Epithelial cell of esophagus (primary cell): Measurements from ENCODE around the gene STUM.
"Not testable (repeated sequence)": the region's sequence is repeated elsewhere in the genome, so short reads cannot be mapped to it uniquely, and the experiment has no call there.

ENCODE experiments used
- DNase-seq: peaks from one replicate; pipeline ENCODE4 v3.0.0; 2010; ENCODE audit warnings: low read depth
- H3K4me3 ChIP-seq: 2 replicates; pipeline ENCODE4 v1.5.1; 2011; ENCODE audit warnings: mild to moderate bottlenecking, low read length, control low read depth
- TF ChIP-seq, protein P1 (sequence below): IDR thresholded peaks from 2 replicates; pipeline ENCODE4 v1.5.1; 2011; ENCODE audit warnings: low read depth, mild to moderate bottlenecking, low read length, control low read depth, inconsistent platforms; ENCODE audit not compliant: insufficient read depth; ENCODE audit errors: missing control alignments

STUM gene

DNA sequence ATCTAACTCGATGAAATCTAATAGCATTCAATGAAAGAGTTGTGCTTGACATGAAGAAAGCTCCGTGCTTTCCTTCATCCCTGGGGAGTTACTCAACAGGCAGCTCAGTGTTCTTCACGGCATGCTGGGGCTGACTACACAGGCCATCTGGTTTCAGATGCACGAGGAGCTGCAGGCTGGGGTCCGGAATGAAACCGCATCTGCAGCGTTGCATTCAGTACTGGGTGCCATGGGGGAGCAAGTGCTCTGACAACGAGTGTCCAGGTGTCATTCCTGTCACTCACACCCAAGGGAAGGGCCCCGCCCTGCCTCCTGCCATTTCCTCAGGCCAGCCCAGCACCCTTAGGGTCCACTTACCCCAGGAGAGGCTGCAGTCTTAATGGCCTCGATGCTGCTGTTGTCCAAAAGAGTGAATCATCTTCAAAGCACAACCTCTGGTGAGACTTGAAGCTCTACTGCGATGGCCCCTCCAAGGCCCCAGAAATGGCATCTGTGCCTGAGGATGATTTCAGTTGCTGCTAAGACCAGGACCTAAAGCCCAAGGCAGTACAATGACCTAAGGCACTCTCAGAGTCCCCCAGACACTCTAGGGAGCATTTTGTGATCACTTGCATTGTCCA, 61.4 kb downstream of the STUM start:
- no peak overlapping the region for H3K4me3 ChIP-seq
- TF ChIP-seq, protein P1, sequence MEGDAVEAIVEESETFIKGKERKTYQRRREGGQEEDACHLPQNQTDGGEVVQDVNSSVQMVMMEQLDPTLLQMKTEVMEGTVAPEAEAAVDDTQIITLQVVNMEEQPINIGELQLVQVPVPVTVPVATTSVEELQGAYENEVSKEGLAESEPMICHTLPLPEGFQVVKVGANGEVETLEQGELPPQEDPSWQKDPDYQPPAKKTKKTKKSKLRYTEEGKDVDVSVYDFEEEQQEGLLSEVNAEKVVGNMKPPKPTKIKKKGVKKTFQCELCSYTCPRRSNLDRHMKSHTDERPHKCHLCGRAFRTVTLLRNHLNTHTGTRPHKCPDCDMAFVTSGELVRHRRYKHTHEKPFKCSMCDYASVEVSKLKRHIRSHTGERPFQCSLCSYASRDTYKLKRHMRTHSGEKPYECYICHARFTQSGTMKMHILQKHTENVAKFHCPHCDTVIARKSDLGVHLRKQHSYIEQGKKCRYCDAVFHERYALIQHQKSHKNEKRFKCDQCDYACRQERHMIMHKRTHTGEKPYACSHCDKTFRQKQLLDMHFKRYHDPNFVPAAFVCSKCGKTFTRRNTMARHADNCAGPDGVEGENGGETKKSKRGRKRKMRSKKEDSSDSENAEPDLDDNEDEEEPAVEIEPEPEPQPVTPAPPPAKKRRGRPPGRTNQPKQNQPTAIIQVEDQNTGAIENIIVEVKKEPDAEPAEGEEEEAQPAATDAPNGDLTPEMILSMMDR, result no peak
- no peak for DNase-seq

DNA sequence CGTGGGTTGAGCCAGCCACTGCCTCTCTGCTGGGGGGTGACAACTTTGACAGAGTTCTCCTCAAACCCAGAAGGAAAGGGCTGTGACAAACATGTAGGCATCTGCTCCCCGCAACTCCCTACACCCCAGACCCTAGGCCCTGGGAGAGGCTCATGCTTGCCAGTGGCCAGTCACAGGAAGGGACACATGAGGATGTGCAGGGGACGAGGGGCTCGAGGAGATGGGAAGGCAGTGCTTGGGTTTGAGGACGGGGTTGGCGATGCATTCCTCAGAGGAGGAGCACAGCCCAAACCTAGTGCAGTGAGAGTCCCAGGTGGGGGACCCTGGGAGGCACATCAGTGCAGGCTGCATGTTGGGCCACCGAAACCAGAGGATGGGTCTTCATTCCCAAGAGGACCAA, 62.1 kb downstream of the STUM start:
- TF ChIP-seq, protein P1, result no peak
- DNase-seq, result no peak
- H3K4me3 ChIP-seq, result no peak overlapping the region

DNA sequence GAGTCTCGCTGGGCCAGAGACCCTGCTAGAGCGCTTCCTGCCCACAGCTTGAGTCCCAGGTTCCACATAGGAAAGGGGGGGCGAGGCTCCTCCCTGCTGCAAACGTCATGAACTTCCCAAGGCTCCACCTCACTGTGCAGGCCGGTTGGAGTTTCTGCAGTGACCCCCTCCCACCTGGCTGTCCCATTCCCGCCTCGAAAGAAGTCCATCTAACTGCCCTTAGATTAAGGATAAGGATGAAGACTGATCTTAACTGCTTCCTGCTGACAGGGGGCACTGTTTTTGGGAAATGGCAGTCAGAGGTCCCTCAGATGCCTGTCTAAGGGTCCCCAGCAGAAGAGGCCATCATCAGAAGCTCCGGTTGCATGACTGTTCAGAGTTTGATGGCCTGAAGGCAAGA, 62.7 kb downstream of the STUM start:
- DNase-seq, result no peak
- no peak overlapping the region for H3K4me3 ChIP-seq
- TF ChIP-seq, protein P1, result no peak

DNA sequence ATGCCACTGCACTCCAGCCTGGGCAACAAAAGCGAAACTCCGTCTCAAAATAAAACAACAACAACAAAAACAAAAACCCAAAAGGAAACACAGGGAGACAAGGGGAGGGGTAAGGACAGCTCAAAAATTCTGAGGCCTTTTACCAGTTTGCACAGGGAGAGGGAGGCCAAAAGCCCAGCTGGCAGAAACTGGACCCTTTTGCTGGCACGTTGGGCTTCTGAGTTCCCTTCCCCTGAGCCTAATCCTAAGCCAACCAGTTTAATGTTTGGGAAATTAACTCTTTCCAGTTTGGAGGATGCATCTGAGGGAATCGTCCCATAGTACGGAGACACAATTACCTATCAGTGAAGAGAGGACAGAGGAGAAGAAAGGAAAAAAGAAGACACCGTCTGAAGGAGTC, 63.4 kb downstream of the STUM start:
- DNase-seq, H3K4me3 ChIP-seq: not testable (repeated sequence)

DNA sequence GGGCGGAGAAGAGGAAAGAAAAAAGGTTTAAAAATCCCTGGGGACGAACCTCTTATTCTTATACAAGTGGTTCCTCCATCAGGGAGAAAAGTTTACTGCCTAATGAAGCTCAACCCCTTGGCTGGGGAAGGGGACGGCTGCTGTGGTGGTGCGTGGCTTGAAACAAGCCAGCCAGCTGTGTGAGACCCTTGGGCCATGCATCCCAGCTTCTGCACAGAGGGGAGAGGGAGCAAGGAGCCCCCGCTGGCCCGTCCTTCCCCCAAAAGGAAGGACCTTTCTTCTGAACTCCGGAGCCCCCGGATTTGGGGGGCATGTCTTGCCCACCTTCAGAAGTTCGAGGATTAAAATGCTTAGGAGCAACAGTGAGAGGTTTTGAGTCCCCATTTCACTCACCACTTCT, 67.3 kb downstream of the STUM start:
- no peak overlapping the region for H3K4me3 ChIP-seq
- DNase-seq, result no peak
- TF ChIP-seq, protein P1, result no peak

DNA sequence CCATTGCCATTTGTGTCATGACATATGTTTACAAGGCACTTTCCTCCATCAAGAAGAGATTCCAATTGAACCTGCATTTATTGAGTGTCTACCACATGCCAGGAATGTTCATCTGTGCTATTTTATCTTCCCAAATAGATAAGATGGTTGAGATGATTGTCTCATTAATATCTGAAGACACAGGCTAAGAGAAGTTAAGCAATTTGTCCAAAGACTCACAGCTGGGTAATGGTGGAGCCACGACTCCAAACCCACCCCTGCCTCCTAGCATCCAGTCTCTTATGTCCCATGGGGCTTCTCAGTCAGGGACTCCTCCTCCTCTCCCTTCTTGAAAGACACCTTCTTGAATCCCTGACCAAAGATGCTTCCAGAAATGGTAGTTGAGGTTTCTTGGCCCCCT, 68.1 kb downstream of the STUM start:
- TF ChIP-seq, protein P1, result no peak
- H3K4me3 ChIP-seq, result no peak overlapping the region
- DNase-seq, result no peak

DNA sequence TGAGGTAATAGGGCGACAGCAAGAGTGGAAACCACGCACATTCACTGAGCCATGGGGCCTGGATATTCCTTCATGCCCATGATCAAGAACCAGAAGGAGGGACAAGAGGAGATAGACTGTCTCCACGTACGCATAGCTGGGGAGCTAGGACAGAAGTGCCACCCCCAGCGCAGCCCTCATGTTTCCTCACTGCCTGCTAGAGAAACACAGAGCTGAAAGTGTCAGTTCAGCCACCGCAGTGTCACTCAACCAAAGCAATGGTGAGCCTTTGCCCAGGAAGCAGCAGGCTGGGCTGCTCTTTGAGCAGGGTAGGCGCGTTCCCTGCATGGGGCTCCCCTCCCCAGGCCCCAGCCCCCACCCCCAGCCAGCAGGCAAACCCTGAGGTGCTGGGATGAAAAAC, 68.5 kb downstream of the STUM start:
- DNase-seq, result no peak
- no peak overlapping the region for H3K4me3 ChIP-seq
- TF ChIP-seq, protein P1, result no peak

DNA sequence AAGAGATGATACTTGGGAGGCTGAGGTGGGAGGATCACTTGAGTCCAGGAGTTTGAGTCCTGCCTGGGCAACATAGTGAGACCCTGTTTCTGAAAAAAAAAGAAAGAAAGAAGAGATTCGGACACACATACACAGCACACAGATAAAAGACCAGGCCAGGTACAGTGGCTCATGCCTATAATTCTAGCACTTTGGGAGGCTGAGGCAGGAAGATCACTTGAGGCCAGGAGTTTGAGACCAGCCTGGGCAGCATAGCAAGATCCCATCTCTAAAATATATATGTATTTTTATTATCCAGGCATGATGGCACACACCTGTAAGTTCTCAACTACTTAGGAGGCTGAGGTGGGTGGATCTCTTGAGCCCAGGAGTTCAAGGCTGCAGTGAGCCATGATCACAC, 69.2 kb downstream of the STUM start:
- H3K4me3 ChIP-seq, DNase-seq: not testable (repeated sequence)
